Endothelial cell of umbilical vein (primary cell): Measurements from ENCODE around the gene SLCO3A1. TPM values are rescaled to one million over a fixed set of nuclear protein-coding genes. Genes with fewer than 3 reads are reported as not detected.

ENCODE experiments used
- BruUV-seq: library from RNA; stranded (reverse); fragments of 400-500 nt; replicated peaks from 2 replicates; lab custom pipeline; 2021; lab: Mats Ljungman, UMichigan
- CTCF ChIA-PET: fragments of 300-600, 350-600 bp; sonication (Branson Sonifier 250); formaldehyde crosslinking; loops from one replicate; lab custom pipeline; 2021; ENCODE audit warnings: antibody characterized with exemption, inconsistent platforms; lab: Charles Lee
- POLR2A ChIA-PET: fragments of 300-600, 350-600 bp; sonication (Branson Sonifier 250); formaldehyde crosslinking; loops from one replicate; lab custom pipeline; 2021; ENCODE audit warnings: antibody characterized with exemption, inconsistent platforms; lab: Charles Lee
- DNase-seq: peaks from one replicate; pipeline ENCODE4 v3.0.0-alpha.2; 2011; ENCODE audit warnings: low read depth, low spot score
- FAIRE-seq: peaks from 2 replicates; lab custom pipeline; 2011; peaks lifted over from hg19 to GRCh38; lab: Jason Lieb, UNC
- H2AFZ ChIP-seq: 2 replicates; pipeline ENCODE4 v1.6.0; 2012; ENCODE audit warnings: low read depth, low read length, control low read depth, inconsistent platforms
- H3K27ac ChIP-seq: 2 replicates; pipeline ENCODE4 v1.5.1; 2011; ENCODE audit warnings: low read depth, mild to moderate bottlenecking, control low read depth, low read length, moderate library complexity; ENCODE audit not compliant: insufficient read depth
- H3K27me3 ChIP-seq, 2 experiments: 2 replicates each; pipeline versions ENCODE4 v1.6.0 to v1.6.1; 2011; ENCODE audit warnings: low read length in 2 of 2, mixed read lengths in 1 of 2; ENCODE audit not compliant: control insufficient read depth in 2 of 2, insufficient read depth in 2 of 2
- H3K36me3 ChIP-seq, 2 experiments: 2 replicates in 1 of 2; 3 replicates in 1 of 2; pipeline ENCODE4 v1.5.1; 2011; ENCODE audit warnings: low read length in 2 of 2, mild to moderate bottlenecking in 1 of 2, moderate library complexity in 1 of 2; ENCODE audit not compliant: control insufficient read depth in 2 of 2, insufficient read depth in 2 of 2; ENCODE audit errors: extremely low read depth in 1 of 2
- H3K4me1 ChIP-seq: 3 replicates; pipeline ENCODE4 v1.5.1; 2011; ENCODE audit warnings: mild to moderate bottlenecking, low read length; ENCODE audit not compliant: control insufficient read depth, insufficient read depth; ENCODE audit errors: extremely low read depth
- H3K4me2 ChIP-seq: 2 replicates; pipeline ENCODE4 v1.6.1; 2011; ENCODE audit warnings: low read length, control low read depth, mixed read lengths; ENCODE audit not compliant: insufficient read depth
- H3K4me3 ChIP-seq, 3 experiments: fragments of 200-600 bp in 1 of 3; sonication (generic), shearing (Covaris generic) in 1 of 3; replicated peaks in 1 of 3; 2 replicates each; pipeline ENCODE4 v1.5.1; 2011 to 2016; ENCODE audit warnings: control low read depth in 3 of 3, low read length in 3 of 3, mild to moderate bottlenecking in 2 of 3, inconsistent platforms in 1 of 3, low read depth in 1 of 3, moderate library complexity in 1 of 3; ENCODE audit not compliant: insufficient read depth in 1 of 3
- H3K79me2 ChIP-seq: 2 replicates; pipeline ENCODE4 v1.6.0; 2012; ENCODE audit warnings: low read length, inconsistent platforms; ENCODE audit not compliant: control insufficient read depth, insufficient read depth
- H3K9ac ChIP-seq: replicated peaks from 2 replicates; pipeline ENCODE3; 2011; ENCODE audit warnings: low read length, control low read depth; ENCODE audit not compliant: insufficient read depth; ENCODE audit errors: extremely low read depth
- H3K9me1 ChIP-seq: replicated peaks from 3 replicates; pipeline ENCODE4 v1.6.0; 2011; ENCODE audit warnings: mild to moderate bottlenecking, low read length; ENCODE audit not compliant: control insufficient read depth, insufficient read depth; ENCODE audit errors: extremely low read depth
- H3K9me3 ChIP-seq: replicated peaks from 2 replicates; pipeline ENCODE4 v1.5.1; 2012; ENCODE audit warnings: low read length, inconsistent platforms; ENCODE audit not compliant: control insufficient read depth, insufficient read depth
- H4K20me1 ChIP-seq: replicated peaks from 2 replicates; pipeline ENCODE3; 2011; ENCODE audit warnings: mild to moderate bottlenecking, low read length; ENCODE audit not compliant: control insufficient read depth, insufficient read depth; ENCODE audit errors: extremely low read depth
- EZH2 ChIP-seq: IDR thresholded peaks from 2 replicates; pipeline ENCODE4 v1.6.1; 2012; ENCODE audit warnings: borderline replicate concordance, low read depth, mild to moderate bottlenecking, moderate library complexity, low read length, inconsistent platforms; ENCODE audit not compliant: severe bottlenecking
- MAX ChIP-seq: IDR thresholded peaks from 2 replicates; pipeline ENCODE4 v1.6.1; 2011; ENCODE audit not compliant: insufficient read depth, insufficient read length
- MYC ChIP-seq: IDR thresholded peaks from one replicate; pipeline ENCODE4 v1.6.1; 2011; ENCODE audit warnings: mild to moderate bottlenecking, low read depth, low read length
- POLR2A ChIP-seq: IDR thresholded peaks from 2 replicates; pipeline ENCODE4 v1.6.1; 2012; ENCODE audit warnings: low read depth, mild to moderate bottlenecking, control low read depth, low read length
- dilution Hi-C: fragments of 300-500 bp; cut with MboI; formaldehyde crosslinking; loops from one replicate; pipeline ENCODE4 v1.15.0; 2019; ENCODE audit warnings: low sequenced_read_pairs; ENCODE audit not compliant: extremely low pct_ligation_motif_present
- intact Hi-C: fragments of 100-400 bp; cut with micrococcal nuclease; formaldehyde crosslinking; loops from one replicate; pipeline ENCODE4 v1.10.0; 2022
- polyA plus RNA-seq, 4 experiments: library from polyadenylated mRNA; depleted of rRNA in 3 of 4; stranded (reverse) in 3 of 4; unstranded in 1 of 4; fragments of >200 nt; gene quantifications; 2 replicates each; pipeline versions ENCODE4 v1.2.1 to v1.2.3, GENCODE V29; 2011 to 2012; ENCODE audit warnings: missing spikeins in 1 of 4
- total RNA-seq: library from RNA; stranded (reverse); gene quantifications from 2 replicates; pipeline ENCODE4 v1.2.3, GENCODE V29; 2021

Gene SLCO3A1
- total and polyA plus RNA-seq, 2 donors (not counting 3 experiments of a cell fraction or from before 2014, with no cell fraction given) = 0.88 to 0.92 TPM

GRCh38 chr15:92033723-92034122, 180.2 kb downstream of the SLCO3A1 start:
- intact Hi-C loops (no loop called here), dilution Hi-C loops (no loop called here)
- no peaks in the 10 kb centered on the region for H3K36me3 ChIP-seq
- ChIA-PET CTCF (no interaction called here), POLR2A (no interaction called here)
- no peak overlapping the region for H3K4me3 ChIP-seq
- no peaks in the 10 kb centered on the region for H3K9me1 ChIP-seq
- no peaks in the 10 kb centered on the region for H3K79me2 ChIP-seq
- no peaks in the 10 kb centered on the region for H3K4me1 ChIP-seq
- no peak overlapping the region for H3K27ac ChIP-seq
- BruUV-seq = no TSS peak
- no peaks in the 10 kb centered on the region for H3K27me3 ChIP-seq
- no peaks in the 10 kb centered on the region for H4K20me1 ChIP-seq
- H3K9ac ChIP-seq = no peak overlapping the region
- FAIRE-seq = no peak
- no peak overlapping the region for H2AFZ ChIP-seq
- no peak for DNase-seq
- TF ChIP-seq POLR2A = no peak
- no peak for TF ChIP-seq MYC
- no peak for TF ChIP-seq MAX
- peaks cover 1% of the 10 kb centered on the region for H3K9me3 ChIP-seq
- H3K4me2 ChIP-seq = no peak overlapping the region

- Histone ChIP-seq H3K4me2 (no peak overlapping the region), H3K4me3 (no peak overlapping the region), H2AFZ (no peak overlapping the region), H3K36me3 (no peaks in the 10 kb centered on the region), H3K27me3 (no peaks in the 10 kb centered on the region), H3K9me1 (no peaks in the 10 kb centered on the region), H4K20me1 (no peaks in the 10 kb centered on the region), H3K4me1 (no peaks in the 10 kb centered on the region), H3K9ac (no peak overlapping the region), H3K79me2 (no peaks in the 10 kb centered on the region), H3K27ac (no peak overlapping the region), H3K9me3 (peaks cover 1% of the 10 kb centered on the region)
- TF ChIP-seq EZH2 (no peak), MAX (no peak)
- FAIRE-seq (no peak), DNase-seq (no peak)
- ChIA-PET CTCF (no interaction called here), POLR2A (no interaction called here)
- intact Hi-C loops = no loop called here
- BruUV-seq = no TSS peak
- dilution Hi-C loops = no loop called here
Measured at GRCh38 chr15:92034227-92034626, 180.7 kb downstream of the SLCO3A1 start.
